Measurements from ENCODE around the gene THBD. TPM values are rescaled to one million over a fixed set of nuclear protein-coding genes. Genes with fewer than 3 reads are reported as not detected.
A peak's percentile ranks its signal among the peaks of the same experiment; 100 is the strongest.

The THBD gene
- total and polyA plus RNA-seq, 9 of the 15 experiments (the other 6 are each of a cell fraction or from before 2014, with no cell fraction given): 0.07 to 0.49 (median 0.33) TPM

DNA sequence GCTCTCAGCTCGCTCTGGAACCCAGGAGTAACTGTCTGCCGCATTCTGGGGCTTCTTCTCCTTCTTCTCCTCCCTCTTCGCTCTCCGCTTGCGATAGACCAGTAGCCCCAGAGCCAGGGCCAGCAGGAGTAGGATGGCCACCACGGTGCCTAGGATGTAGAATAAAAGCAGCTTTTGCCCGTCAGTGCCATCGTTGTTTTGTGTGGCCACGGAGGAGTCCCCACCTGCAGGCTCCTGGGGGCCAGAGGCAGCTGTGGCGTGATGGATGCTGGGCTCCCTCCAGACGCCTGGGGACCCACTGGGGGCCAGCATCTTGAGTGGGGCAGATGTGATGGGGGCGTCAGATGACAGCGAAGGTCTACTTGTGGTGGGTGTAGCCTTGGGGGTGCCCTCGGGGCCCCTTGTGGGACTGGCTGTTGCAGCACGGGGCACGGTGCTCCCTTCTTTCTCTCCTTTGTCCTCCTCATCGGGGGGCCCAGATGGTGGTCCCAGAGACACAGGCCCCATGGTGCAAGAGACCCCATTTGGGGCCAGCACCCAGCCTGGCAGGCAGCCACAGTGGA lies 34.9 kb upstream of the THBD start:
- intact Hi-C loops (cut with micrococcal nuclease): no loop called here
- Histone ChIP-seq H3K4me1 (replicated peaks in 1 of 2; ENCODE audit: control insufficient read depth in 2 of 2, insufficient read depth in 2 of 2, low read length in 2 of 2) (peaks cover 26 to 52% of the 10 kb centered on the region in 2 experiments; a peak in 4 of 5 replicates), H3K9me1 (ENCODE audit: control insufficient read depth, insufficient read depth, low read length) (no peaks in the 10 kb centered on the region), H3K4me2 (ENCODE audit: insufficient read depth, low read length) (no peak overlapping the region), H3K79me2 (ENCODE audit: control insufficient read depth, insufficient read depth, low read length) (no peaks in the 10 kb centered on the region), H3K27me3 (ENCODE audit: control insufficient read depth in 2 of 2, insufficient read depth in 2 of 2, low read length in 2 of 2) (no peaks in the 10 kb centered on the region), H3K4me3 (no peak overlapping the region), H3K27ac (ENCODE audit: extremely low read depth, low read depth, low read length) (no peak overlapping the region), H2AFZ (ENCODE audit: low read depth, low read length) (no peak overlapping the region), H3K9ac (ENCODE audit: insufficient read depth in 1 of 2, low read depth in 2 of 2, low read length in 2 of 2) (peak overlapping the region in 1 of 2 experiments; percentile 26; a peak in 1 of 4 replicates), H3K9me3 (replicated peaks; ENCODE audit: control insufficient read depth, insufficient read depth, low read depth, low read length) (no peaks in the 10 kb centered on the region), H4K20me1 (replicated peaks; ENCODE audit: control insufficient read depth, insufficient read depth, low read length) (no peaks in the 10 kb centered on the region), H3K36me3 (ENCODE audit: control insufficient read depth, insufficient read depth, low read length) (no peaks in the 10 kb centered on the region)
- FAIRE-seq: no peak
- TF ChIP-seq EGR1 (conservative IDR thresholded peaks at IDR 0.05): no peak
- TF ChIP-seq CBX3 (IDR thresholded peaks at IDR 0.05; ENCODE audit: borderline replicate concordance in 1 of 2, low read length in 2 of 2): no peak
- TF ChIP-seq CCAR2 (IDR thresholded peaks at IDR 0.05; ENCODE audit: low read depth, low read length): no peak
- TF ChIP-seq ZNF212 (CRISPR knock-in tag; IDR thresholded peaks at IDR 0.05): no peak
- no peak for TF ChIP-seq POLR2G (IDR thresholded peaks at IDR 0.05; ENCODE audit: low read depth, low read length)
- ChIA-PET CTCF (ENCODE audit: low intra/inter-chr PET ratio) (no interaction called here), POLR2A (no interaction called here)
- 74% methylated on average over 9 of the region's 17 CpGs for WGBS (ENCODE audit: insufficient coverage, low coverage, missing lambda C conversion rate)
- DNase-seq (ENCODE audit: extremely low read depth in 1 of 4, low spot score in 3 of 4): no peak
- no peak for ATAC-seq
- in situ Hi-C loops (cut with MboI): no loop called here
- BruUV-seq (replicated peaks): no TSS peak
